Measurements from ENCODE around the gene CASP4.

CASP4 gene

GRCh38 chr11:104912102-104912501 is 56.3 kb downstream of the CASP4 start:
- DNase-seq (ENCODE audit: low read depth), result no peak
- TF ChIP-seq, protein P1, sequence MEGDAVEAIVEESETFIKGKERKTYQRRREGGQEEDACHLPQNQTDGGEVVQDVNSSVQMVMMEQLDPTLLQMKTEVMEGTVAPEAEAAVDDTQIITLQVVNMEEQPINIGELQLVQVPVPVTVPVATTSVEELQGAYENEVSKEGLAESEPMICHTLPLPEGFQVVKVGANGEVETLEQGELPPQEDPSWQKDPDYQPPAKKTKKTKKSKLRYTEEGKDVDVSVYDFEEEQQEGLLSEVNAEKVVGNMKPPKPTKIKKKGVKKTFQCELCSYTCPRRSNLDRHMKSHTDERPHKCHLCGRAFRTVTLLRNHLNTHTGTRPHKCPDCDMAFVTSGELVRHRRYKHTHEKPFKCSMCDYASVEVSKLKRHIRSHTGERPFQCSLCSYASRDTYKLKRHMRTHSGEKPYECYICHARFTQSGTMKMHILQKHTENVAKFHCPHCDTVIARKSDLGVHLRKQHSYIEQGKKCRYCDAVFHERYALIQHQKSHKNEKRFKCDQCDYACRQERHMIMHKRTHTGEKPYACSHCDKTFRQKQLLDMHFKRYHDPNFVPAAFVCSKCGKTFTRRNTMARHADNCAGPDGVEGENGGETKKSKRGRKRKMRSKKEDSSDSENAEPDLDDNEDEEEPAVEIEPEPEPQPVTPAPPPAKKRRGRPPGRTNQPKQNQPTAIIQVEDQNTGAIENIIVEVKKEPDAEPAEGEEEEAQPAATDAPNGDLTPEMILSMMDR (IDR thresholded peaks at IDR 0.05; ENCODE audit: insufficient read depth, low read depth, low read length, missing control alignments), result no peak
- no peak overlapping the region for H3K4me3 ChIP-seq (ENCODE audit: low read depth, low read length)

DNA sequence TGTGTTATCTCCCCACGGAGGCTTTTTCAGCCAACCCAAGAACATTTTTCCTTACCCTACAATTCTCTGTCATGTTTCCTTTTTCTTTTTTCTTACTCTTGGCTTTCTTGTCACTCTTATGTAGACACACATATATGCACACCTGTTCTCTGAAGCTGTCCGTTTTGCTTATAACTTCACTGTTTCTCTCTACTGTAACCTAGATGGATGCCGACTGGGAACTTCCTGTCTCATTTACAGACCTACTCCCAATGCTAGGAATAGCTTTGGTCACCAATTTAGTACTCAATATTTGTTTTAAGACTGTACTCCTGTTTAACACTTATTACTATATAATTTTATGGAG is 60.2 kb downstream of the CASP4 start:
- no peak for DNase-seq (ENCODE audit: low read depth)
- H3K4me3 ChIP-seq (ENCODE audit: low read depth, low read length), result no peak overlapping the region
- TF ChIP-seq, protein P1 (IDR thresholded peaks at IDR 0.05; ENCODE audit: insufficient read depth, low read depth, low read length, missing control alignments), result no peak

DNA sequence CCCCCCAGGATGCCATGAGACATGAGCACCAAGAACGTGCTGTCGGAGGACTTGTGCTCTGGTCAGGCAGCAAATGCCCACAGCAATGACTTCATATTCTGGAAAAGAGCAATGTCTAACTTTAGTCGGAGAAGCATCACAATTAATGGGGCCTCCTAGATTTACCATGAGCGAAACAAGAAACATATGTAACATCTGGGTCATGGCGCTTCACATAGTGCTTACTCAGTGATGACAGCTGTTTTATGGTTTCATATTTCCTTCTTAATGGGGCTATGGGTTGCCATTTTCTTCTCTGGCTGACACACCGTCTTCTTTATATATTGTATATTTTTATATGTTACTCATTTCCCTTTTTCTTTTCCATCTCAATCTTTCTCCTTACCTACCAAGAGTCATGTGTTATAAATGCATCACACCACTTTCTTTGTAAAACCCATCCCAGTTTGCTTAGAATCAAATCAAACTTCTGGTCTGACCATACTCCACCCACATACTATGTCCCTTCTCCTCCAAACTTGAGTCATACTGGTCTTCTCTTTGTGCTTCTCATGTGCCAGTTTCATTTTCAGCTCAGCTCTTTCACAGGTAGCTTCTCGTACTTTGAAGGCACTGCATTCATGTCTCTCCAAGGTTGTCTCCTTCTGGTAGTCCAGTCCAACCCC is 60.7 kb downstream of the CASP4 start:
- TF ChIP-seq, protein P1 (IDR thresholded peaks at IDR 0.05; ENCODE audit: insufficient read depth, low read depth, low read length, missing control alignments), result no peak
- H3K4me3 ChIP-seq (ENCODE audit: low read depth, low read length), result no peak overlapping the region
- DNase-seq (ENCODE audit: low read depth), result peak; percentile 42

DNA sequence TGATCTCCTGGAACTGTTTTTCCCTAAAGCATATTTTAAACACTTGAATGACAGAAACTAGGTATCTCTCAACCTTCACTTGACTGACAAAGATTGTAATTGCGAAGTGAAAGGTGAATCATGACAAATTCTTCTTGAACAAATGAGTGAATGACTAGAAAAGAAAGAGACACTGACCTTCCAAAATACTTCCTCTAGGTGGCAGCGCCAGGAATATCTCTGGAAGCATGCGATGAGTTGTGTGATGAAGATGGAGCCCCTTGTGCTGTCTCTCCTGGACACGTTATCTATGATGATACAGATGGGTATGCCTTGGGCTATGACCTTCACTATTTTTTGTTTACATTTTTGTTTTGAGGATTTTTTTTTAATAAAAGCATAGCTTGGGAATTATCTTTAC is 63.1 kb downstream of the CASP4 start:
- no peak for DNase-seq (ENCODE audit: low read depth)
- TF ChIP-seq, protein P1 (IDR thresholded peaks at IDR 0.05; ENCODE audit: insufficient read depth, low read depth, low read length, missing control alignments), result no peak
- no peak overlapping the region for H3K4me3 ChIP-seq (ENCODE audit: low read depth, low read length)

DNA sequence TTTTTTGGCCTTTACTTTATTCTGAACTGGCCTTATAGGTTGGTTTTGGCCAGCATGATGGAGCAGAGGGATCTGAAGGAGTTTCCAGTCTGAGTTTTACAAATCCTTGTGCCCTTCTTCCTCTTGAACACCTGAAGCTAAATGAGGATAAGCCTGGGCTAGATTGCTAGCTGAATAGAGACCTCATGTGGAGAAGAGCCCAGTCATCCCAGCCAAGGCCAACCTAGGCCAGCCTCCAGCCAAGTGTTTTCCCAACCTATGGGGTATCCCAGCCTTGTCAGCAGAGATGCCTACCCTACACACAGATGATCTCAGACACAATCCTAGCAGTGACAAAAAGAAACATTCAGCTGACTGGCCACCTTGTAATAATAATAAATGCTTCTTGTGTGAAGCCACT is 69.1 kb downstream of the CASP4 start:
- TF ChIP-seq, protein P1 (IDR thresholded peaks at IDR 0.05; ENCODE audit: insufficient read depth, low read depth, low read length, missing control alignments), result no peak
- DNase-seq (ENCODE audit: low read depth), result no peak
- H3K4me3 ChIP-seq (ENCODE audit: low read depth, low read length), result no peak overlapping the region

GRCh38 chr11:104898685-104899013 is 69.7 kb downstream of the CASP4 start:
- no peak for DNase-seq (ENCODE audit: low read depth)
- H3K4me3 ChIP-seq (ENCODE audit: low read depth, low read length), result no peak overlapping the region
- TF ChIP-seq, protein P1 (IDR thresholded peaks at IDR 0.05; ENCODE audit: insufficient read depth, low read depth, low read length, missing control alignments), result no peak
